ENCODE results near the gene KLHL26.

The KLHL26 gene

GRCh38 chr19:18617562-18617961 lies 19.3 kb upstream of the KLHL26 start:
- TF ChIP-seq EZH2phosphoT487 (conservative IDR thresholded peaks at IDR 0.05; ENCODE audit: low read length): no peak
- TF ChIP-seq, protein P1, sequence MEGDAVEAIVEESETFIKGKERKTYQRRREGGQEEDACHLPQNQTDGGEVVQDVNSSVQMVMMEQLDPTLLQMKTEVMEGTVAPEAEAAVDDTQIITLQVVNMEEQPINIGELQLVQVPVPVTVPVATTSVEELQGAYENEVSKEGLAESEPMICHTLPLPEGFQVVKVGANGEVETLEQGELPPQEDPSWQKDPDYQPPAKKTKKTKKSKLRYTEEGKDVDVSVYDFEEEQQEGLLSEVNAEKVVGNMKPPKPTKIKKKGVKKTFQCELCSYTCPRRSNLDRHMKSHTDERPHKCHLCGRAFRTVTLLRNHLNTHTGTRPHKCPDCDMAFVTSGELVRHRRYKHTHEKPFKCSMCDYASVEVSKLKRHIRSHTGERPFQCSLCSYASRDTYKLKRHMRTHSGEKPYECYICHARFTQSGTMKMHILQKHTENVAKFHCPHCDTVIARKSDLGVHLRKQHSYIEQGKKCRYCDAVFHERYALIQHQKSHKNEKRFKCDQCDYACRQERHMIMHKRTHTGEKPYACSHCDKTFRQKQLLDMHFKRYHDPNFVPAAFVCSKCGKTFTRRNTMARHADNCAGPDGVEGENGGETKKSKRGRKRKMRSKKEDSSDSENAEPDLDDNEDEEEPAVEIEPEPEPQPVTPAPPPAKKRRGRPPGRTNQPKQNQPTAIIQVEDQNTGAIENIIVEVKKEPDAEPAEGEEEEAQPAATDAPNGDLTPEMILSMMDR (IDR thresholded peaks at IDR 0.05; ENCODE audit: insufficient read depth, low read length, poor library complexity, severe bottlenecking): no peak
- Histone ChIP-seq H3K27me3 (ENCODE audit: low read length) (no peaks in the 10 kb centered on the region), H3K4me3 (ENCODE audit: insufficient read depth, low read length, poor library complexity, severe bottlenecking) (no peak overlapping the region), H2AFZ (ENCODE audit: low read depth, low read length, severe bottlenecking) (no peak overlapping the region), H3K4me2 (ENCODE audit: low read depth, low read length, poor library complexity, severe bottlenecking) (no peak overlapping the region), H3K9me2 (replicated peaks; ENCODE audit: insufficient read depth, low read length) (no peaks in the 10 kb centered on the region), H3K27ac (ENCODE audit: low read depth, low read length) (no peak overlapping the region), H3K36me3 (ENCODE audit: low read length) (no peaks in the 10 kb centered on the region), H3F3A (ENCODE audit: insufficient read depth) (no peaks in the 10 kb centered on the region), H3K9me3 (ENCODE audit: insufficient read depth, low read length) (no peaks in the 10 kb centered on the region), H4K20me1 (ENCODE audit: low read depth, low read length) (no peaks in the 10 kb centered on the region), H3K9ac (ENCODE audit: low read length) (no peak overlapping the region), H3K79me2 (ENCODE audit: insufficient read depth, low read length) (no peaks in the 10 kb centered on the region)

GRCh38 chr19:18618236-18618635 lies 18.6 kb upstream of the KLHL26 start:
- Histone ChIP-seq H3K27me3 (ENCODE audit: low read length) (no peaks in the 10 kb centered on the region), H3K4me3 (ENCODE audit: insufficient read depth, low read length, poor library complexity, severe bottlenecking) (no peak overlapping the region), H3K79me2 (ENCODE audit: insufficient read depth, low read length) (no peaks in the 10 kb centered on the region), H3F3A (ENCODE audit: insufficient read depth) (no peaks in the 10 kb centered on the region), H4K20me1 (ENCODE audit: low read depth, low read length) (no peaks in the 10 kb centered on the region), H2AFZ (ENCODE audit: low read depth, low read length, severe bottlenecking) (no peak overlapping the region), H3K36me3 (ENCODE audit: low read length) (no peaks in the 10 kb centered on the region), H3K9me3 (ENCODE audit: insufficient read depth, low read length) (no peaks in the 10 kb centered on the region), H3K4me2 (ENCODE audit: low read depth, low read length, poor library complexity, severe bottlenecking) (no peak overlapping the region), H3K9me2 (replicated peaks; ENCODE audit: insufficient read depth, low read length) (no peaks in the 10 kb centered on the region), H3K9ac (ENCODE audit: low read length) (no peak overlapping the region), H3K27ac (ENCODE audit: low read depth, low read length) (no peak overlapping the region)
- TF ChIP-seq, protein P1 (IDR thresholded peaks at IDR 0.05; ENCODE audit: insufficient read depth, low read length, poor library complexity, severe bottlenecking): no peak
- TF ChIP-seq EZH2phosphoT487 (conservative IDR thresholded peaks at IDR 0.05; ENCODE audit: low read length): no peak

DNA sequence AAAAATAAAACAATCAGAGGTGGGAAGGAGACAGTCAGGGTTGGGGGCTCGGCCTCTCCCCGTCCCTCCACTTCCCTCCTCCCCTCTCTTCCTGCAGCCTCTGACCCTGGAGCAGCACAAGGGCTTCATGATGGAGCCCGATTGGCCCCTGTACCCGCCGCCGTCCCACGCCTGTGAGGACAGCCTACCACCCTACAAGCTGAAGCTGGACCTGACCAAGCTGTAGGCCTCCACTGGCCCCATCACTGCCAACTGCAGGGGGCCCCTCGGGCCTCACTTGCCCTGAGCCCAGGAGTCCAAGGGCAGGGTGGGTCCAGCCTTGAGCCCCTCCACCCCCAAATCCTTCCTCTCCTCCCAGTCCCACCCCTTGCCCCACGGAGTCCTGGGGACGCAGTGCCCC lies 16.5 kb upstream of the KLHL26 start:
- H4K20me1 ChIP-seq (ENCODE audit: low read depth, low read length): no peaks in the 10 kb centered on the region
- no peaks in the 10 kb centered on the region for H3K79me2 ChIP-seq (ENCODE audit: insufficient read depth, low read length)
- no peaks in the 10 kb centered on the region for H3K36me3 ChIP-seq (ENCODE audit: low read length)
- H3K9ac ChIP-seq (ENCODE audit: low read length): no peak overlapping the region
- TF ChIP-seq EZH2phosphoT487 (conservative IDR thresholded peaks at IDR 0.05; ENCODE audit: low read length): no peak
- TF ChIP-seq, protein P1 (IDR thresholded peaks at IDR 0.05; ENCODE audit: insufficient read depth, low read length, poor library complexity, severe bottlenecking): no peak
- H3K4me3 ChIP-seq (ENCODE audit: insufficient read depth, low read length, poor library complexity, severe bottlenecking): no peak overlapping the region
- H2AFZ ChIP-seq (ENCODE audit: low read depth, low read length, severe bottlenecking): no peak overlapping the region
- H3F3A ChIP-seq (ENCODE audit: insufficient read depth): no peaks in the 10 kb centered on the region
- H3K9me3 ChIP-seq (ENCODE audit: insufficient read depth, low read length): no peaks in the 10 kb centered on the region
- no peak overlapping the region for H3K27ac ChIP-seq (ENCODE audit: low read depth, low read length)
- H3K27me3 ChIP-seq (ENCODE audit: low read length): no peaks in the 10 kb centered on the region
- H3K4me2 ChIP-seq (ENCODE audit: low read depth, low read length, poor library complexity, severe bottlenecking): no peak overlapping the region
- no peaks in the 10 kb centered on the region for H3K9me2 ChIP-seq (replicated peaks; ENCODE audit: insufficient read depth, low read length)

Measured in SU-DHL-6 (cell line).